HEK293T (cell line): ENCODE data around the gene TOX4.
A peak's percentile ranks its signal among the peaks of the same experiment; 100 is the strongest.

Experiments
- CTCF ChIA-PET: fragments of 350-600 bp; formaldehyde crosslinking; extraction: SDS; loops from one replicate; lab custom pipeline; 2021; ENCODE audit warnings: antibody characterized with exemption, inconsistent platforms; lab: Yijun Ruan, JAX
- POLR2A ChIA-PET: fragments of 350-600 bp; formaldehyde crosslinking; extraction: SDS; loops from one replicate; lab custom pipeline; 2020; ENCODE audit warnings: antibody characterized with exemption, inconsistent platforms; lab: Yijun Ruan, JAX
- DNase-seq: peaks from one replicate; pipeline ENCODE4 v3.0.0; 2012; ENCODE audit warnings: mixed read lengths; ENCODE audit errors: extremely low spot score
- ARNT ChIP-seq: fragments of 450-650 bp; IDR thresholded peaks from 2 replicates; pipeline ENCODE4 v1.6.1; 2017; ENCODE audit warnings: mild to moderate bottlenecking
- BHLHE40 ChIP-seq: fragments of 450-650 bp; IDR thresholded peaks from 2 replicates; pipeline ENCODE4 v1.6.1; 2016; ENCODE audit warnings: mild to moderate bottlenecking, moderate library complexity, borderline replicate concordance
- CTBP1 ChIP-seq: fragments of 450-650 bp; IDR thresholded peaks from 2 replicates; pipeline ENCODE4 v1.6.1; 2016; ENCODE audit warnings: borderline replicate concordance
- ELF4 ChIP-seq: fragments of 450-650 bp; IDR thresholded peaks from 2 replicates; pipeline ENCODE4 v1.6.1; 2017; ENCODE audit warnings: antibody characterized with exemption
- FOXA1 ChIP-seq: fragments of 450-650 bp; IDR thresholded peaks from 2 replicates; pipeline ENCODE4 v1.6.1; 2016; ENCODE audit warnings: mild to moderate bottlenecking
- FOXK2 ChIP-seq: fragments of 450-650 bp; IDR thresholded peaks from 2 replicates; pipeline ENCODE4 v1.6.1; 2016; ENCODE audit warnings: mild to moderate bottlenecking
- FOXM1 ChIP-seq: fragments of 450-650 bp; IDR thresholded peaks from 2 replicates; pipeline ENCODE4 v1.6.1; 2017; ENCODE audit warnings: mild to moderate bottlenecking, borderline replicate concordance
- HDGF ChIP-seq: fragments of 450-650 bp; IDR thresholded peaks from 2 replicates; pipeline ENCODE4 v1.6.1; 2017; ENCODE audit warnings: antibody characterized with exemption, borderline replicate concordance
- L3MBTL2 ChIP-seq: fragments of 450-650 bp; conservative IDR thresholded peaks from 2 replicates; pipeline ENCODE4 v1.6.1; 2016; ENCODE audit warnings: mild to moderate bottlenecking
- LEF1 ChIP-seq: fragments of 450-650 bp; IDR thresholded peaks from 2 replicates; pipeline ENCODE4 v1.6.1; 2017; ENCODE audit warnings: mild to moderate bottlenecking, borderline replicate concordance
- NFRKB ChIP-seq: fragments of 450-650 bp; IDR thresholded peaks from 2 replicates; pipeline ENCODE4 v1.6.1; 2016; ENCODE audit warnings: mild to moderate bottlenecking, moderate library complexity
- SP1 ChIP-seq: fragments of 450-650 bp; IDR thresholded peaks from 2 replicates; pipeline ENCODE4 v1.6.1; 2017
- SUZ12 ChIP-seq: fragments of 450-650 bp; IDR thresholded peaks from 2 replicates; pipeline ENCODE4 v1.6.1; 2016; ENCODE audit warnings: mild to moderate bottlenecking
- TARDBP ChIP-seq: fragments of 450-650 bp; IDR thresholded peaks from 2 replicates; pipeline ENCODE4 v1.6.1; 2016
- ZNF384 ChIP-seq: fragments of 450-650 bp; IDR thresholded peaks from 2 replicates; pipeline ENCODE4 v1.6.1; 2016
- TF ChIP-seq, protein P1 (sequence below): fragments of 450-650 bp; IDR thresholded peaks from 2 replicates; pipeline ENCODE4 v1.6.1; 2016

The TOX4 gene

DNA sequence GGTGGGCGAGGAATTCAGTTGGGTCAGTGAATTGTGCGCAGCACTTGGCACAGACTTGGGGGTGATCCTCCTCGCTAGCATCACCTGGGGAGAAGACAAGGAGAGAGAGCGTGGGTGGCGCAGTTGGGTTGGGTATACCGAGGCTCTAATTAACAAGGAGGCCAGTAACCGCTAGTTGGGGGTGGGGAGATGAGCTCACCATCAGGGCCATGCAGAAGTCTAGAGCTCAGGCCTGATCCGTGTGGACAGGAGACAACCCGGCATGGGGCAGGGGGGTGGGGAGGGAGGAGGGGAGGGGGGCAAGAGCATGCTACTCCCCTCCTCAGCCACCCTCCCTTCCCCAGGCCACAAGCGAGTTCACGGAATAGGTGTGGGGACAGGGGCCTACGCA is 48.6 kb downstream of the TOX4 start:
- TF ChIP-seq CTBP1: no peak
- no peak for TF ChIP-seq TARDBP
- no peak for TF ChIP-seq ARNT
- TF ChIP-seq FOXA1: no peak
- TF ChIP-seq, protein P1, sequence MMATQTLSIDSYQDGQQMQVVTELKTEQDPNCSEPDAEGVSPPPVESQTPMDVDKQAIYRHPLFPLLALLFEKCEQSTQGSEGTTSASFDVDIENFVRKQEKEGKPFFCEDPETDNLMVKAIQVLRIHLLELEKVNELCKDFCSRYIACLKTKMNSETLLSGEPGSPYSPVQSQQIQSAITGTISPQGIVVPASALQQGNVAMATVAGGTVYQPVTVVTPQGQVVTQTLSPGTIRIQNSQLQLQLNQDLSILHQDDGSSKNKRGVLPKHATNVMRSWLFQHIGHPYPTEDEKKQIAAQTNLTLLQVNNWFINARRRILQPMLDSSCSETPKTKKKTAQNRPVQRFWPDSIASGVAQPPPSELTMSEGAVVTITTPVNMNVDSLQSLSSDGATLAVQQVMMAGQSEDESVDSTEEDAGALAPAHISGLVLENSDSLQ: no peak
- no peak for TF ChIP-seq SUZ12
- no peak for TF ChIP-seq LEF1
- TF ChIP-seq FOXK2: no peak
- TF ChIP-seq ELF4: no peak
- no peak for TF ChIP-seq SP1
- TF ChIP-seq L3MBTL2: no peak
- DNase-seq: peak; percentile 39
- POLR2A ChIA-PET: interaction anchor here (0.7 to 12.6 kb wide), 11 partner anchors 10 to 217 kb away, joined by 3 to 257 read pairs (median 6); partner anchors contain the start of gene METTL3
- CTCF ChIA-PET: interaction anchor here (0.5 to 1.9 kb wide), 5 partner anchors 14 to 224 kb away, joined by 3 to 6 read pairs (median 3); partner anchors contain the start of genes METTL3, RAB2B and TOX4

DNA sequence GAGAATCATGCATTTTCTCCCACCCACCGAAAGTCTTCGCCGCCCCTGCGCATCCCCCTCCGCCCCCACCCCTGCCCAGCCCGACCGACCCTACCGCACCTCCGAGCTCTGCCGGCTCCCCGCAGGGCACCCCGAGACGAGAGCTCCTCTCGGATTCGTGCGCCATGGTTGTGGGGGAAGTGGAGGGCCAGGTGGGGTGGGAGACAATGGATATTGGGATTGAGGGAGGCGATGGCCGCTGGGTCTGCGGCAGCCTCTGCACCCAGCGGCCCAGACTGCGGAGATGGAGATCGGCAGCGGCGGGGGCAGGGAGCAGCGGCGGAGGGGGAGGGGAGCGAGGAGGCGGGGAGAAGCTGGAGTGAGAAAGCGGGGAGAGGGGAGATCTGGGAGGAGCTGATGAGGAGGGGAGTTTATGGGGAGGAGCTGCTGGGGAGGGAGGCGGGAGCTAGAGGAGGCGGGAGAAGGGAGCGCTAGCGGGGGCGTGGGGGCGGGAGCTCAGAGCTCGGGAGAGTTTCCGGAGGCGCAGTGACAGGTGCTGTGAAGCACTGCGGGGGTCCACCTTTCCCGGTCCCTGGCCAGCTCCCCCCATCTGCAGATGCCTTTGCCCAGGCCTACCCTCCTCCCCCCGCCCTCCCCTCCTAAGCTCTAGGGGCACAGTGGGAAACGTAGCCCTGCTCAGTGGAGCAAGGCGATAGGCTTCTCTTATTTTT is 49.1 kb downstream of the TOX4 start, which contains the start of gene SALL2:
Gene SALL2, minus strand, starts transcription at position 385 of the 710 bp plus-strand sequence. Its CDS starts 219 bp downstream, at position 166.
- ChIA-PET CTCF (interaction anchor here (0.5 to 1.9 kb wide), 6 partner anchors 15 to 1296 kb away, joined by 3 to 6 read pairs (median 3); partner anchors contain the start of genes METTL3, RAB2B and TOX4), POLR2A (interaction anchor here (0.7 to 12.6 kb wide), 19 partner anchors 9 to 886 kb away, joined by 3 to 257 read pairs (median 4); partner anchors contain the start of genes METTL3, OR10G3, RAB2B and TOX4)
- DNase-seq: peak; percentile 78
- TF ChIP-seq ELF4 (no peak), LEF1 (no peak), FOXA1 (no peak), FOXK2 (no peak), SP1 (no peak)

DNA sequence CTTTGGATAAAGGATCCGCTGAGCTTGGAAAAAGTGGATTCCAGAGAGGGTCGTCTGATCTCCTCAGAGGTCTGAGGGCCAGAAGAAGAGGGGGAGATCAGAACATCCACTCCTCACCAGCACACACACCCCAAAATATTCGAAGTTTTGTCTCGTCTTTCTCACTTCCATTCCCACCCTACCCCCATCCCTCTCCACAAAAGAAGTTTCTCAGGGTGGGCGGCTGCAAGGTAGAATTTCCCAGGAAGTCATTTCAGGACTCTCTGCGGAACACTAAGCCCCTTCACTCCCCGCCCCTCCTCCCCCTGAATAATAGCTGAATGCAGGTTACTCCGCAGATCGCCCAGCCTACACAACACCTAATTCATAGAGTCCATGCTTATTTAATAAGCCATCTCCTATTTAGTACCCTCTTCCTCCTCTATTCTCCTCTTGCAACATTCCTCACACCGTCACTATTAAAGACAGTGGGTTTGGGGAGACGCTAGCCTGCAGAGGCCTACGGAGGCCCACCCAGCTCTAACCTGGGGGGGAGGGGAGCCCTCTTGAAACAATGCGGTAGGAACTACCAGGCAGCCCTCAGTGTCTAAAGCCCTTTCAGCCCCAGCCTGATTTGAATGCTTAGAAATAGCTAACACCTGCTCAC is 49.8 kb downstream of the TOX4 start:
- POLR2A ChIA-PET: interaction anchor here (0.7 to 12.6 kb wide), 19 partner anchors 8 to 886 kb away, joined by 3 to 257 read pairs (median 4); partner anchors contain the start of genes METTL3, OR10G3, RAB2B and TOX4
- no peak for DNase-seq
- TF ChIP-seq LEF1: no peak
- TF ChIP-seq HDGF: no peak
- TF ChIP-seq FOXA1: no peak
- TF ChIP-seq ELF4: no peak
- no peak for TF ChIP-seq FOXM1
- TF ChIP-seq, protein P1: no peak
- no peak for TF ChIP-seq SP1
- no peak for TF ChIP-seq FOXK2
- TF ChIP-seq NFRKB: no peak
- TF ChIP-seq ZNF384: no peak
- TF ChIP-seq TARDBP: no peak
- no peak for TF ChIP-seq SUZ12
- TF ChIP-seq CTBP1: no peak
- no peak for TF ChIP-seq ARNT
- no peak for TF ChIP-seq L3MBTL2
- TF ChIP-seq BHLHE40: no peak
- CTCF ChIA-PET: interaction anchor here (0.7 to 1.9 kb wide), 5 partner anchors 11 to 50 kb away, joined by 3 to 6 read pairs (median 3); partner anchors contain the start of genes METTL3, RAB2B and TOX4

DNA sequence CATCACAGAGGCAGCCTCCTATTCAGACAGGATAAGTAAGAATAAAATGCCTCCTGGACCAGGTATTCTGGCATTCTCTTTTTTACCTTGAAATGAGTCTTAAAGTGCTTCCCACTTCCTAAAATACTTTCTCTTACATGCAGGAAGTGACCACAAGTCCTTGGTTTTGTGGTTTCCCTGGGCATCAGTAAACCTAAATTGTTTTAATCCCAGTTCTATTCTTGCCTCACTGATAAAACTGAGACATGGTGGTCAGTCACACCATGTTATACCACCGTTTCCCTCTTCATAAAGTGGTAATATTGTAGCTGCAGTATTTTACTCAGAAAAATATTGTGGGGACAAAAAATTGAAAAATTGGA is 50.3 kb downstream of the TOX4 start:
- no peak for DNase-seq
- TF ChIP-seq NFRKB: no peak
- TF ChIP-seq SUZ12: no peak
- no peak for TF ChIP-seq TARDBP
- no peak for TF ChIP-seq ELF4
- no peak for TF ChIP-seq BHLHE40
- no peak for TF ChIP-seq LEF1
- no peak for TF ChIP-seq ARNT
- no peak for TF ChIP-seq SP1
- no peak for TF ChIP-seq FOXA1
- TF ChIP-seq FOXM1: no peak
- no peak for TF ChIP-seq L3MBTL2
- TF ChIP-seq, protein P1: no peak
- no peak for TF ChIP-seq FOXK2
- no peak for TF ChIP-seq ZNF384
- no peak for TF ChIP-seq CTBP1
- TF ChIP-seq HDGF: no peak
- ChIA-PET CTCF (interaction anchor here (0.9 to 1.9 kb wide), 2 partner anchors 11 to 29 kb away, joined by 3 to 6 read pairs; no protein-coding TSS in a partner anchor), POLR2A (interaction anchor here (1.2 to 12.6 kb wide), 5 partner anchors 15 to 90 kb away, joined by 3 to 257 read pairs (median 15); partner anchors contain the start of gene METTL3)
